Left ventricle myocardium inferior (tissue), 1 donor: ENCODE data around the gene MLLT10. TPM values are rescaled to one million over a fixed set of nuclear protein-coding genes. Genes with fewer than 3 reads are reported as not detected.

Source experiments
- DNase-seq: peaks from one replicate; pipeline ENCODE4 v3.0.0-alpha.2; 2020
- H3K27ac ChIP-seq: fragments of 200-600 bp; replicated peaks from 2 replicates; pipeline ENCODE4 v1.8.0; 2021
- H3K27me3 ChIP-seq: fragments of 200-600 bp; 2 replicates; pipeline ENCODE4 v1.8.0; 2021; ENCODE audit warnings: low read depth
- H3K36me3 ChIP-seq: fragments of 200-600 bp; 2 replicates; pipeline ENCODE4 v1.8.0; 2021
- H3K4me1 ChIP-seq: fragments of 200-600 bp; 2 replicates; pipeline ENCODE4 v1.8.0; 2021
- H3K4me3 ChIP-seq: fragments of 200-600 bp; 2 replicates; pipeline ENCODE4 v1.8.0; 2021; ENCODE audit warnings: mild to moderate bottlenecking, moderate library complexity
- H3K9me3 ChIP-seq: fragments of 200-600 bp; replicated peaks from 2 replicates; pipeline ENCODE4 v1.8.0; 2021
- intact Hi-C: fragments of 100-400 bp; cut with micrococcal nuclease; formaldehyde crosslinking; loops from one replicate; pipeline ENCODE4 v1.11.0; 2022
- total RNA-seq: library from RNA; stranded (reverse); fragmentation: NEBNext Ultra II Directional; extraction: Animal tissue kit (Norgen Biotek cat#: 25700); gene quantifications from one replicate; pipeline ENCODE4 v1.2.1, GENCODE V29; 2021
- TF ChIP-seq, protein P1 (sequence below): fragments of 200-600 bp; IDR thresholded peaks from 2 replicates; pipeline ENCODE4 v1.8.0; 2021; ENCODE audit warnings: antibody characterized with exemption, mild to moderate bottlenecking, borderline replicate concordance
- donor health status: DM: no; HTN: yes; CAD: no; lungs with severe emphysema.

The MLLT10 gene
- total RNA-seq, 1 donor from 2014 or later = 18.7 TPM

DNA sequence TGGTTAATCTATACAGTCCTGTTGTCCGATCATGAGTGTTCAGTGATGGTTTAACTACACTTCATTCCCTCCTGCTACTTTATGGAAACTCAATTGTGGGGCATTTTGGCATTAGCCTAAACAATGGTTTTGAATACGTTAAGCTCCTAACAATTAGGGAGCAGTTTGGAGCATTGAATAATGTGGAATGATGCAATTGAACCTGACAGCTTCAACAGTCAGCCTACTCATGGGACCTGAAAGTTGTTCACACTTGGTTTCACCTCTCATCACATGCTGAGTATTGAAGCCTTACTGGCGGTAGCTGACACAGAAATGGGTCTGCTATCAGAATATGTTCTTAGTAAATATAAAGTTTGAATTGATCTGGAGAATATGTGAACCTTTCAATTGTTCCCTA, 186.1 kb downstream of the MLLT10 start:
- intact Hi-C loops = loop anchor here (10.0 kb wide), 1 partner anchor 45 kb away; no protein-coding TSS in a partner anchor
- H3K27ac ChIP-seq = no peak overlapping the region
- H3K27me3 ChIP-seq = no peaks in the 10 kb centered on the region
- TF ChIP-seq, protein P1, sequence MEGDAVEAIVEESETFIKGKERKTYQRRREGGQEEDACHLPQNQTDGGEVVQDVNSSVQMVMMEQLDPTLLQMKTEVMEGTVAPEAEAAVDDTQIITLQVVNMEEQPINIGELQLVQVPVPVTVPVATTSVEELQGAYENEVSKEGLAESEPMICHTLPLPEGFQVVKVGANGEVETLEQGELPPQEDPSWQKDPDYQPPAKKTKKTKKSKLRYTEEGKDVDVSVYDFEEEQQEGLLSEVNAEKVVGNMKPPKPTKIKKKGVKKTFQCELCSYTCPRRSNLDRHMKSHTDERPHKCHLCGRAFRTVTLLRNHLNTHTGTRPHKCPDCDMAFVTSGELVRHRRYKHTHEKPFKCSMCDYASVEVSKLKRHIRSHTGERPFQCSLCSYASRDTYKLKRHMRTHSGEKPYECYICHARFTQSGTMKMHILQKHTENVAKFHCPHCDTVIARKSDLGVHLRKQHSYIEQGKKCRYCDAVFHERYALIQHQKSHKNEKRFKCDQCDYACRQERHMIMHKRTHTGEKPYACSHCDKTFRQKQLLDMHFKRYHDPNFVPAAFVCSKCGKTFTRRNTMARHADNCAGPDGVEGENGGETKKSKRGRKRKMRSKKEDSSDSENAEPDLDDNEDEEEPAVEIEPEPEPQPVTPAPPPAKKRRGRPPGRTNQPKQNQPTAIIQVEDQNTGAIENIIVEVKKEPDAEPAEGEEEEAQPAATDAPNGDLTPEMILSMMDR = no peak
- H3K4me3 ChIP-seq = no peak overlapping the region
- H3K9me3 ChIP-seq = no peaks in the 10 kb centered on the region
- DNase-seq = no peak
- peaks cover 28% of the 10 kb centered on the region for H3K4me1 ChIP-seq
- peaks cover 3% of the 10 kb centered on the region for H3K36me3 ChIP-seq

DNA sequence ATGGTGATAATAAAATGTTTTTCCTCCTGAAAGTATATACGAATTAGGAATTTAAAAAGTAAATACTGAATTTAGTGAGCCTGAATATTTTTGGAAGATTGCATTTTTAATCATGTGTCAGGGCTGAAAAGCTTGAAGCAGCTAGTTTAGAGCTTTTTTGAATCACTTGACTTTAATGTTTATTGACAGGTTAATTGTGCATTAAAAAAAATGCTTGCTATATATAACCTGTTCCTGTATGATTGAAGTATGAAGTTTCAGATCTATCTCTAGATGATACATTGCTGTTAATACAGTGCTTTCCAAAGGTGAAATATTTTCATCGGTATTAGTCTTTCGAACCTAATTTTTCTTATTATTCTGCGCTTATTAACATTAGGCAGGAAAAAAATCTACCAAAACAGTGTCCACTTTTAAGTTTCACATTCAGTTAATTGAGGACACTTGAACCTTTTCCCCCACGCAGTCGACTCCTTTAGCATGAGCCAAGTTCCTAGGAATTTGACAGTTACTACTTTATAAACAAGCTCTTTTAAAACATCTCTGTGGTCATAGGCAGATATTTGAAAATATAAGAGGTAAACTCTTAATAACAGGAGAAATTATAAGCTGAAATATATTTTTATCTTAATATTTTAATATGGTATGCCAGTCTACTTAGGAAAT, 187.1 kb downstream of the MLLT10 start:
- Histone ChIP-seq H3K27me3 (no peaks in the 10 kb centered on the region), H3K4me1 (peaks cover 20% of the 10 kb centered on the region), H3K9me3 (no peaks in the 10 kb centered on the region), H3K27ac (no peak overlapping the region), H3K36me3 (no peaks in the 10 kb centered on the region), H3K4me3 (no peak overlapping the region)
- TF ChIP-seq, protein P1 = no peak
- intact Hi-C loops = loop anchor here (10.0 kb wide), 1 partner anchor 46 kb away; no protein-coding TSS in a partner anchor
- DNase-seq = no peak

DNA sequence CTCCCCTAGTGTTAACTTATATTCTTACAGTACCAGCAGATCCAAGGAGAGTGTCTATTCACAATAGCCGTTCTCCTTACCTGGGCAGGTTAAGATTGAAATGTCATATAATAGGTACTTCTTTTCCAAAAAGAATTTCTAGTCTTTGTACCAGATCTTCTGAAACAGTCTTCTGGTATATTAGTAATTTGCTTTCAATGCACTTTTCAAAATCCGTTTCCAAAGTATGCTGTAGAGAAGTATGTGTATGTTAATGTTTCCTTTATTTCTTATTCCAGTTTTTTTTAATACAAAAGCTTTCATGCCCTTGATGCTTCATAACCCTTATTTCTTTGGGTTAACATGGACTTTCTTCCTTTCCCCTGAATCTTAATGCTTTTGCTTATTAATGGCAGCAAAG, 188.2 kb downstream of the MLLT10 start:
- intact Hi-C loops = loop anchor here (10.0 kb wide), 1 partner anchor 47 kb away; no protein-coding TSS in a partner anchor
- Histone ChIP-seq H3K27ac (no peak overlapping the region), H3K9me3 (no peaks in the 10 kb centered on the region), H3K4me1 (peaks cover 23% of the 10 kb centered on the region), H3K27me3 (no peaks in the 10 kb centered on the region), H3K4me3 (no peak overlapping the region), H3K36me3 (peaks cover 4% of the 10 kb centered on the region)
- DNase-seq = no peak
- TF ChIP-seq, protein P1 = no peak

DNA sequence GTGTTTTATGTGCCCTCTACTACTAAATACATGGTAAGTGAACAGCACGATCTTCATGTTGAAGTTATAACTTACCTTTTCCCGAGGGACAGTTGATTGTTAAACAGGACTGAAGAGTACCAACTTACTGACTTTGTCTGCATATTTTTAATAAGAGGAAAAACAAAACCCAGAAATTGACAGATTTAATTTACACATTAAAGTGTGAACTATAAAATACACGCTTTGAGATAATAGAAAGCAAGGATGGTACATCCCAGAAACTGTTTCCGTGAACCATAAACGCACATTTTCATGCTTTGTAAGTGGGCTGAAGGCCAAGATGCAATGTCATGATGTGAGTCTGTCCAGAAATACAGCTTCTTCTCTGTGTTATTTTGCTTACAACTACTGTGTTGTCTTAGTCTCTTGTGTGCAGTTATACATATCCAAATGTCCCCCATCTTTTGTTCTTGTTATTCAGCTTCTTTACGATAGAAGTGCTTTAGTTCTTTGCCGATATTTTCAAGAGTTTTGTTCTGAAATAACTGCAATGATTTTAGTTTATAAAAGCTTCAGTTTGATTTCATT, 190.1 kb downstream of the MLLT10 start:
- H3K4me1 ChIP-seq = peaks cover 23% of the 10 kb centered on the region
- TF ChIP-seq, protein P1 = no peak
- H3K27me3 ChIP-seq = no peaks in the 10 kb centered on the region
- intact Hi-C loops = loop anchor here (10.0 kb wide), 1 partner anchor 49 kb away; no protein-coding TSS in a partner anchor
- no peak for DNase-seq
- H3K9me3 ChIP-seq = no peaks in the 10 kb centered on the region
- H3K4me3 ChIP-seq = no peak overlapping the region
- peak overlapping the region; percentile 21 for H3K27ac ChIP-seq
- H3K36me3 ChIP-seq = peaks cover 4% of the 10 kb centered on the region

DNA sequence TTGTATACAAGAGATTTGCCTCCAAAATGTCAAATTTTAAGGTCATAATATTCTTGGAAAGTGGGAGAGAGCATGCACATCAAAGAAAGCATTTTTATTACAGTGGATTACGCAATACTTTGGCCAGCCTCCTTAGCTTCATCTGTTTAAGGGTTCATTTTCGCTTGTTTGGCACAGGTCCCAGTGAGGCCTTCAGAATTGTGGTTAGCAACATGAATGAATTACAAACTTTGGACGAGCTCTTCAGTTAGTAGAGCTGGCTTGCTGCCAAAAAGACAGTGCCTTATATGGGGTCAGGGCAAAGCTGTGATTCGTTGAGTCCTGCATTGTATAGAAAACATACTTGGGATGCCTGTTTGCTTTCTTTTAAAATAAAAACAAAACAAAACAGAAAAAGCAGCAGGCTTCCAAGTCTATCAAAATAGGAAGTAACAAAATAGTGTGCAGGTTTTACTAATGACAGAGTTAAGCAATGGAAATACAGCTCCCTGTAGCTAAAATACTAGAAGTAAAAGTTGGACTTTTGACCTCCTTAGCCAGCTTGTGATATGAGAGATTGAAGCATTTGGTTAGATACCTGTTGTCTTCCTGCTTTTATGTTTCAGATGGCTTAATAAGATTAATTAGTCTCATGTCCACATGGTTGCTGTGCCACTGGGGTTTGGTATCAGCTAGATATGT, 190.8 kb downstream of the MLLT10 start:
- Histone ChIP-seq H3K9me3 (no peaks in the 10 kb centered on the region), H3K36me3 (peaks cover 10% of the 10 kb centered on the region), H3K27ac (peak overlapping the region; percentile 21), H3K4me3 (no peak overlapping the region), H3K4me1 (peaks cover 23% of the 10 kb centered on the region), H3K27me3 (no peaks in the 10 kb centered on the region)
- DNase-seq = peak; percentile 83
- TF ChIP-seq, protein P1 = no peak
- intact Hi-C loops = loop anchor here (10.0 kb wide), 1 partner anchor 50 kb away; no protein-coding TSS in a partner anchor
